ENCODE measurements around the gene CAPN11. TPM values are rescaled to one million over a fixed set of nuclear protein-coding genes. Genes with fewer than 3 reads are reported as not detected.

Gene CAPN11
- polyA plus RNA-seq, 1 experiment: 0.04 TPM

- no peaks in the 10 kb centered on the region for H3K36me3 ChIP-seq (ENCODE audit: control insufficient read depth, insufficient read depth, low read length)
- no peak for DNase-seq (ENCODE audit: low read depth)
- CTCF ChIA-PET: interaction anchor here (1.9 to 2.7 kb wide), 2 partner anchors 10 to 54 kb away, joined by 9 to 10 read pairs; no protein-coding TSS in a partner anchor
- no peaks in the 10 kb centered on the region for H3K27me3 ChIP-seq (ENCODE audit: control insufficient read depth, insufficient read depth, low read length)
- POLR2A ChIA-PET: no interaction called here
- H3K4me3 ChIP-seq (ENCODE audit: low read depth, low read length): no peak overlapping the region
- no peak for TF ChIP-seq CTCF (IDR thresholded peaks at IDR 0.05; ENCODE audit: insufficient read depth, low read depth, low read length)
These were observed 67.9 kb downstream of the CAPN11 start for GRCh38 chr6:44226368-44227147.

- Histone ChIP-seq H3K27me3 (ENCODE audit: control insufficient read depth, insufficient read depth, low read length) (no peaks in the 10 kb centered on the region), H3K4me3 (ENCODE audit: low read depth, low read length) (no peak overlapping the region), H3K36me3 (ENCODE audit: control insufficient read depth, insufficient read depth, low read length) (no peaks in the 10 kb centered on the region)
- CTCF ChIA-PET: interaction anchor here (0.9 to 1.9 kb wide), 3 partner anchors 9 to 55 kb away, joined by 3 to 9 read pairs (median 6); partner anchors contain the start of gene SLC35B2
- TF ChIP-seq CTCF (IDR thresholded peaks at IDR 0.05; ENCODE audit: insufficient read depth, low read depth, low read length): no peak
- POLR2A ChIA-PET: no interaction called here
- no peak for DNase-seq (ENCODE audit: low read depth)
These were observed 68.7 kb downstream of the CAPN11 start for GRCh38 chr6:44227148-44227793.

- no peak for DNase-seq (ENCODE audit: low read depth)
- ChIA-PET POLR2A (no interaction called here), CTCF (interaction anchor here (0.7 to 1.9 kb wide), 4 partner anchors 9 to 55 kb away, joined by 3 to 9 read pairs (median 4); partner anchors contain the start of gene SLC35B2)
- H3K36me3 ChIP-seq (ENCODE audit: control insufficient read depth, insufficient read depth, low read length): no peaks in the 10 kb centered on the region; the same call in 1 of the 2 replicates
- no peak overlapping the region for H3K4me3 ChIP-seq (ENCODE audit: low read depth, low read length)
- H3K27me3 ChIP-seq (ENCODE audit: control insufficient read depth, insufficient read depth, low read length): no peaks in the 10 kb centered on the region
- no peak for TF ChIP-seq CTCF (IDR thresholded peaks at IDR 0.05; ENCODE audit: insufficient read depth, low read depth, low read length)
These were observed 69.4 kb downstream of the CAPN11 start for GRCh38 chr6:44228031-44228430.

GRCh38 chr6:44228433-44228832 lies 69.8 kb downstream of the CAPN11 start:
- Histone ChIP-seq H3K4me3 (ENCODE audit: low read depth, low read length) (no peak overlapping the region), H3K36me3 (ENCODE audit: control insufficient read depth, insufficient read depth, low read length) (no peaks in the 10 kb centered on the region; the same call in 1 of the 2 replicates), H3K27me3 (ENCODE audit: control insufficient read depth, insufficient read depth, low read length) (no peaks in the 10 kb centered on the region)
- POLR2A ChIA-PET: no interaction called here
- DNase-seq (ENCODE audit: low read depth): no peak
- CTCF ChIA-PET: interaction anchor here (0.7 to 1.9 kb wide), 3 partner anchors 8 to 56 kb away, joined by 3 to 9 read pairs (median 6); no protein-coding TSS in a partner anchor
- no peak for TF ChIP-seq CTCF (IDR thresholded peaks at IDR 0.05; ENCODE audit: insufficient read depth, low read depth, low read length)

- ChIA-PET POLR2A (no interaction called here), CTCF (interaction anchor here (1.5 kb wide), 1 partner anchor 56 kb away, joined by 6 read pairs; no protein-coding TSS in a partner anchor)
- no peak for TF ChIP-seq CTCF (IDR thresholded peaks at IDR 0.05; ENCODE audit: insufficient read depth, low read depth, low read length)
- no peak for DNase-seq (ENCODE audit: low read depth)
- no peaks in the 10 kb centered on the region; the same call in 1 of the 2 replicates for H3K36me3 ChIP-seq (ENCODE audit: control insufficient read depth, insufficient read depth, low read length)
- H3K27me3 ChIP-seq (ENCODE audit: control insufficient read depth, insufficient read depth, low read length): no peaks in the 10 kb centered on the region
- H3K4me3 ChIP-seq (ENCODE audit: low read depth, low read length): no peak overlapping the region
These were observed 70.2 kb downstream of the CAPN11 start for GRCh38 chr6:44228836-44229235.
